ENCODE results near the gene RALGPS2. TPM values are rescaled to one million over a fixed set of nuclear protein-coding genes. Genes with fewer than 3 reads are reported as not detected.

The RALGPS2 gene
- total and polyA plus RNA-seq, 2 of the 13 experiments (the other 11 are each of a cell fraction or from before 2014, with no cell fraction given) = 15.6 to 36.0 TPM

- no peak for DNase-seq (ENCODE audit: low spot score)
- TF ChIP-seq HNRNPK (IDR thresholded peaks at IDR 0.05; ENCODE audit: low read depth, low read length, poor library complexity, severe bottlenecking) = peak; percentile 39
- TF ChIP-seq ZFP1 (CRISPR knock-in tag; IDR thresholded peaks at IDR 0.05) = no peak
- Histone ChIP-seq H3K4me3 (replicated peaks in 1 of 3; ENCODE audit: insufficient read depth in 1 of 3, low read depth in 2 of 3, low read length in 3 of 3) (peak overlapping the region; percentile 50 to 95 (median 56); a peak in 5 of 6 replicates), H3K27me3 (ENCODE audit: control insufficient read depth in 1 of 2, insufficient read depth in 2 of 2, low read length in 2 of 2) (no peaks in the 10 kb centered on the region), H2AFZ (ENCODE audit: low read length) (no peak overlapping the region), H3K9ac (ENCODE audit: insufficient read depth, low read depth, low read length) (peak overlapping the region; percentile 96), H3K4me2 (ENCODE audit: low read depth, low read length) (peak overlapping the region; percentile 79), H3K9me3 (ENCODE audit: low read length) (no peaks in the 10 kb centered on the region), H4K20me1 (ENCODE audit: insufficient read depth, low read length) (no peaks in the 10 kb centered on the region), H3K4me1 (ENCODE audit: insufficient read depth, low read length) (peaks cover 33% of the 10 kb centered on the region), H3K27ac (ENCODE audit: extremely low read length, insufficient read depth, low read length) (peak overlapping the region; percentile 95), H3K79me2 (ENCODE audit: insufficient read depth, low read length) (peaks cover 44% of the 10 kb centered on the region), H3K36me3 (replicated peaks in 1 of 2; ENCODE audit: control insufficient read depth in 1 of 2, insufficient read depth in 2 of 2, low read length in 2 of 2) (no peaks in the 10 kb centered on the region)
- CTCF ChIA-PET (ENCODE audit: low intra/inter-chr PET ratio, low total read pairs) = interaction anchor here (1.7 kb wide), 1 partner anchor 184 kb away, joined by 8 read pairs; no protein-coding TSS in a partner anchor
- FAIRE-seq = no peak
- intact Hi-C loops (cut with micrococcal nuclease; ENCODE audit: unreplicated experiment) (loop anchor here (1.0 to 2.0 kb wide), 2 partner anchors 44 to 184 kb away; no protein-coding TSS in a partner anchor), in situ Hi-C loops (cut with HindIII; ENCODE audit: extremely low pct_ligation_motif_present, low pct_unique_long_range_greater_than_20kb) (loop anchor here (25.0 kb wide), 1 partner anchor 414 kb away; no protein-coding TSS in a partner anchor)
- 8% methylated on average over 5 of the region's 5 CpGs for WGBS (ENCODE audit: low lambda C conversion rate)
- ATAC-seq = peak; percentile 2; the same call in 2 of the 3 replicates
- POLR2A ChIA-PET = interaction anchor here (0.8 to 3.1 kb wide), 9 partner anchors 13 to 639 kb away, joined by 3 to 26 read pairs (median 6); no protein-coding TSS in a partner anchor
- BruUV-seq (replicated peaks) = TSS peak; percentile 61
These were observed 1.5 kb downstream of the RALGPS2 start for GRCh38 chr1:178726545-178726944.

GRCh38 chr1:178727014-178727895 is 2.2 kb downstream of the RALGPS2 start:
- ChIA-PET CTCF (ENCODE audit: low intra/inter-chr PET ratio, low total read pairs) (no interaction called here), POLR2A (interaction anchor here (0.9 to 3.1 kb wide), 4 partner anchors 12 to 189 kb away, joined by 3 to 26 read pairs (median 8); no protein-coding TSS in a partner anchor)
- Histone ChIP-seq H3K9me3 (ENCODE audit: low read length) (no peaks in the 10 kb centered on the region), H3K27ac (ENCODE audit: extremely low read length, insufficient read depth, low read length) (peak overlapping the region; percentile 95), H4K20me1 (ENCODE audit: insufficient read depth, low read length) (no peaks in the 10 kb centered on the region), H3K79me2 (ENCODE audit: insufficient read depth, low read length) (peaks cover 49% of the 10 kb centered on the region), H2AFZ (ENCODE audit: low read length) (no peak overlapping the region), H3K4me2 (ENCODE audit: low read depth, low read length) (peak overlapping the region; percentile 79), H3K36me3 (replicated peaks in 1 of 2; ENCODE audit: control insufficient read depth in 1 of 2, insufficient read depth in 2 of 2, low read length in 2 of 2) (no peaks in the 10 kb centered on the region), H3K4me1 (ENCODE audit: insufficient read depth, low read length) (peaks cover 33% of the 10 kb centered on the region), H3K4me3 (replicated peaks in 1 of 3; ENCODE audit: insufficient read depth in 1 of 3, low read depth in 2 of 3, low read length in 3 of 3) (peak overlapping the region; percentile 50 to 95 (median 56); a peak in 5 of 6 replicates), H3K9ac (ENCODE audit: insufficient read depth, low read depth, low read length) (peak overlapping the region; percentile 96), H3K27me3 (ENCODE audit: control insufficient read depth in 1 of 2, insufficient read depth in 2 of 2, low read length in 2 of 2) (no peaks in the 10 kb centered on the region)
- BruUV-seq (replicated peaks) = no TSS peak
- no peak for FAIRE-seq
- ATAC-seq = no peak
- intact Hi-C loops (cut with micrococcal nuclease; ENCODE audit: unreplicated experiment) (loop anchor here (2.0 kb wide), 1 partner anchor 184 kb away; no protein-coding TSS in a partner anchor), in situ Hi-C loops (cut with HindIII; ENCODE audit: extremely low pct_ligation_motif_present, low pct_unique_long_range_greater_than_20kb) (loop anchor here (25.0 kb wide), 1 partner anchor 415 kb away; no protein-coding TSS in a partner anchor)
- 62% methylated on average over 11 of the region's 11 CpGs for WGBS (ENCODE audit: low lambda C conversion rate)
- DNase-seq (ENCODE audit: low spot score) = no peak
- 0 out of 2 replicates have a peak, but pooled peaks have one; percentile 22 for TF ChIP-seq ZNF670 (CRISPR knock-in tag; IDR thresholded peaks at IDR 0.05; ENCODE audit: borderline replicate concordance)
- no peak for TF ChIP-seq ZNF7 (CRISPR knock-in tag; IDR thresholded peaks at IDR 0.05)
- TF ChIP-seq ZBTB38 (CRISPR knock-in tag; IDR thresholded peaks at IDR 0.05) = peak; percentile 41; the same call in 1 of the 2 replicates
- TF ChIP-seq SNAPC5 (CRISPR knock-in tag; IDR thresholded peaks at IDR 0.05; ENCODE audit: borderline replicate concordance) = no peak
- no peak for TF ChIP-seq NFE2L2 (IDR thresholded peaks at IDR 0.05; ENCODE audit: low read length)
- no peak for TF ChIP-seq SRSF9 (IDR thresholded peaks at IDR 0.05; ENCODE audit: borderline replicate concordance, insufficient read depth, low read depth, low read length, poor library complexity, severe bottlenecking)
- no peak for TF ChIP-seq ZNF546 (CRISPR knock-in tag; conservative IDR thresholded peaks at IDR 0.05)
- TF ChIP-seq MEIS1 (CRISPR knock-in tag; IDR thresholded peaks at IDR 0.05; ENCODE audit: borderline replicate concordance) = no peak
- TF ChIP-seq HNF4A (CRISPR knock-in tag; IDR thresholded peaks at IDR 0.05) = no peak
- TF ChIP-seq ZNF776 (CRISPR knock-in tag; IDR thresholded peaks at IDR 0.05) = no peak
- TF ChIP-seq ZNF256 (CRISPR knock-in tag; conservative IDR thresholded peaks at IDR 0.05) = no peak
- TF ChIP-seq SMC3 (IDR thresholded peaks at IDR 0.05; ENCODE audit: low read length) = no peak
- no peak for TF ChIP-seq ZNF616 (CRISPR knock-in tag; IDR thresholded peaks at IDR 0.05; ENCODE audit: low read depth)
- no peak for TF ChIP-seq MNT (IDR thresholded peaks at IDR 0.05)

Data from HepG2 (cell line).